Colonic mucosa (tissue), 4 donors: ENCODE data around the gene NHEJ1. TPM values are rescaled to one million over a fixed set of nuclear protein-coding genes. Genes with fewer than 3 reads are reported as not detected.

Source experiments
- DNase-seq: peaks from one replicate; pipeline ENCODE4 v3.0.0-alpha.2; 2020
- H3K27ac ChIP-seq: fragments of 200-600 bp; one replicate; pipeline ENCODE4 v1.8.0; 2021
- H3K27me3 ChIP-seq: fragments of 200-600 bp; one replicate; pipeline ENCODE4 v1.8.0; 2021
- H3K36me3 ChIP-seq: fragments of 200-600 bp; one replicate; pipeline ENCODE4 v1.8.0; 2021
- H3K4me1 ChIP-seq: fragments of 200-600 bp; one replicate; pipeline ENCODE4 v1.8.0; 2021; ENCODE audit warnings: mild to moderate bottlenecking
- H3K4me3 ChIP-seq: fragments of 200-600 bp; one replicate; pipeline ENCODE4 v1.8.0; 2021
- H3K9ac ChIP-seq, 2 donors: one replicate each; pipeline ENCODE4 v1.7.0; 2013; ENCODE audit warnings: control low read depth in 2 of 2, low read depth in 2 of 2, low read length in 2 of 2
- H3K9me3 ChIP-seq: fragments of 200-600 bp; one replicate; pipeline ENCODE4 v1.8.0; 2021
- CTCF ChIP-seq: fragments of 200-600 bp; IDR thresholded peaks from one replicate; pipeline ENCODE4 v1.8.0; 2022; ENCODE audit warnings: antibody characterized with exemption, mild to moderate bottlenecking
- intact Hi-C: fragments of 100-400 bp; cut with DNase I; formaldehyde crosslinking; loops from one replicate; pipeline ENCODE4 v1.14.1; 2022
- total RNA-seq, 2 donors: library from RNA; stranded (reverse); fragmentation: NEBNext Ultra II Directional in 1 of 2; extraction: Animal tissue kit (Norgen Biotek cat#: 25700) in 1 of 2; gene quantifications; one replicate each; pipeline ENCODE4 v1.2.1, GENCODE V29; 2021
- donor health status: healthy.
- donor health status: DM: no; HTN: no; CAD: no.
- donor health status: DM: no; HTN: no; CAD: no.

NHEJ1 gene
- total RNA-seq, 2 donors from 2014 or later, result 30.7 to 51.1 TPM

- intact Hi-C loops, result no loop called here
- peak; percentile 4 for DNase-seq
- Histone ChIP-seq H3K27me3 (no peaks in the 10 kb centered on the region), H3K4me1 (no peaks in the 10 kb centered on the region), H3K36me3 (no peaks in the 10 kb centered on the region), H3K9ac (no peak overlapping the region), H3K9me3 (no peaks in the 10 kb centered on the region), H3K27ac (no peak overlapping the region), H3K4me3 (no peak overlapping the region)
- no peak for TF ChIP-seq CTCF
These were observed 4.7 kb upstream of the NHEJ1 start for GRCh38 chr2:219165058-219165911.

- no peak for DNase-seq
- TF ChIP-seq CTCF, result no peak
These were observed 2.5 kb upstream of the NHEJ1 start for GRCh38 chr2:219163156-219163555.

GRCh38 chr2:219161097-219161496, 482 bp upstream of the NHEJ1 start:
- peak overlapping the region; percentile 60 for H3K4me3 ChIP-seq
- H3K27ac ChIP-seq, result peak overlapping the region; percentile 94
- no peaks in the 10 kb centered on the region for H3K27me3 ChIP-seq
- no peak for TF ChIP-seq CTCF
- no peaks in the 10 kb centered on the region for H3K9me3 ChIP-seq
- peak overlapping the region in 1 of 2 donors; percentile 49 for H3K9ac ChIP-seq
- no peaks in the 10 kb centered on the region for H3K36me3 ChIP-seq
- intact Hi-C loops, result loop anchor here (2.0 kb wide), 1 partner anchor 136 kb away; no protein-coding TSS in a partner anchor
- no peak for DNase-seq
- no peaks in the 10 kb centered on the region for H3K4me1 ChIP-seq

More at GRCh38 chr2:219163156-219163555, 2.5 kb upstream of the NHEJ1 start:
- intact Hi-C loops, result no loop called here
- H3K27me3 ChIP-seq, result no peaks in the 10 kb centered on the region
- H3K27ac ChIP-seq, result no peak overlapping the region
- H3K9ac ChIP-seq, result no peak overlapping the region
- no peak overlapping the region for H3K4me3 ChIP-seq
- H3K9me3 ChIP-seq, result no peaks in the 10 kb centered on the region
- no peaks in the 10 kb centered on the region for H3K36me3 ChIP-seq
- no peaks in the 10 kb centered on the region for H3K4me1 ChIP-seq

GRCh38 chr2:219159771-219160185, 837 bp downstream of the NHEJ1 start:
- no peaks in the 10 kb centered on the region for H3K9me3 ChIP-seq
- no peaks in the 10 kb centered on the region for H3K4me1 ChIP-seq
- H3K36me3 ChIP-seq, result no peaks in the 10 kb centered on the region
- H3K9ac ChIP-seq, result peak overlapping the region; percentile 48 to 61
- peak overlapping the region; percentile 60 for H3K4me3 ChIP-seq
- H3K27me3 ChIP-seq, result no peaks in the 10 kb centered on the region
- H3K27ac ChIP-seq, result peak overlapping the region; percentile 94
- intact Hi-C loops, result loop anchor here (2.0 to 5.0 kb wide), 3 partner anchors 102 to 137 kb away; no protein-coding TSS in a partner anchor
- DNase-seq, result no peak
- no peak for TF ChIP-seq CTCF

GRCh38 chr2:219158586-219158985, 2.0 kb downstream of the NHEJ1 start:
- intact Hi-C loops, result loop anchor here (5.0 kb wide), 2 partner anchors 101 to 131 kb away; no protein-coding TSS in a partner anchor
- TF ChIP-seq CTCF, result no peak
- Histone ChIP-seq H3K4me1 (no peaks in the 10 kb centered on the region), H3K36me3 (no peaks in the 10 kb centered on the region), H3K4me3 (no peak overlapping the region), H3K9ac (no peak overlapping the region), H3K27ac (no peak overlapping the region), H3K9me3 (no peaks in the 10 kb centered on the region), H3K27me3 (no peaks in the 10 kb centered on the region)
- DNase-seq, result no peak
